Measurements from ENCODE around the gene KPNA3. TPM values are rescaled to one million over a fixed set of nuclear protein-coding genes. Genes with fewer than 3 reads are reported as not detected.

The KPNA3 gene
- polyA plus RNA-seq, 1 donor from 2014 or later = 41.7 TPM

DNA sequence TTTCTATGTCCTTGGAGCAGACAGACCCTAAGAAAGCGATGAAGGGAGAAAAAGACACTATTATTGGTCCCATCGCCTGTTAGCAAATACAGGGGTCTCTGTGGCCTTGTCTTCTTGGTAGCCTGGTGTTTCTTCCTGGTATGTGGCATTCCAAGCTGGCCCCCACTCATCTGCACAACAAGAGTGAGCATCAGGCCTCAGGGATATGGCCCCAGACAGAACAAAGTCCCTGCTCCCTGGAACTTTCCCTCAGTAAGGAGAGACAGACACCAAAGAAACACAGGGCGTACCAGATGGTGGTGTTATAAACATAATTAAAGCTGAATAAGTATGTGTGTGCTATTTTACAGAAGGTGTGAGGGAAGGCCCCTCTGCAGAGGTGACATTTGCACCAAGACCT lies 48.2 kb upstream of the KPNA3 start:
- H2AFZ ChIP-seq (ENCODE audit: low read depth, low read length) = no peak overlapping the region
- no peak overlapping the region for H3K4me3 ChIP-seq (ENCODE audit: low read length)
- no peaks in the 10 kb centered on the region for H3K36me3 ChIP-seq (ENCODE audit: insufficient read depth, low read length)
- H3K27me3 ChIP-seq (ENCODE audit: insufficient read depth, low read depth, low read length) = no peaks in the 10 kb centered on the region
- no peaks in the 10 kb centered on the region for H3F3A ChIP-seq (ENCODE audit: insufficient read depth, low read length, poor library complexity, severe bottlenecking)
- no peaks in the 10 kb centered on the region for H3K9me3 ChIP-seq (ENCODE audit: low read length)
- H3K79me2 ChIP-seq (replicated peaks; ENCODE audit: insufficient read depth, low read length) = no peaks in the 10 kb centered on the region
- H4K20me1 ChIP-seq (ENCODE audit: insufficient read depth) = no peaks in the 10 kb centered on the region
- TF ChIP-seq, protein P1, sequence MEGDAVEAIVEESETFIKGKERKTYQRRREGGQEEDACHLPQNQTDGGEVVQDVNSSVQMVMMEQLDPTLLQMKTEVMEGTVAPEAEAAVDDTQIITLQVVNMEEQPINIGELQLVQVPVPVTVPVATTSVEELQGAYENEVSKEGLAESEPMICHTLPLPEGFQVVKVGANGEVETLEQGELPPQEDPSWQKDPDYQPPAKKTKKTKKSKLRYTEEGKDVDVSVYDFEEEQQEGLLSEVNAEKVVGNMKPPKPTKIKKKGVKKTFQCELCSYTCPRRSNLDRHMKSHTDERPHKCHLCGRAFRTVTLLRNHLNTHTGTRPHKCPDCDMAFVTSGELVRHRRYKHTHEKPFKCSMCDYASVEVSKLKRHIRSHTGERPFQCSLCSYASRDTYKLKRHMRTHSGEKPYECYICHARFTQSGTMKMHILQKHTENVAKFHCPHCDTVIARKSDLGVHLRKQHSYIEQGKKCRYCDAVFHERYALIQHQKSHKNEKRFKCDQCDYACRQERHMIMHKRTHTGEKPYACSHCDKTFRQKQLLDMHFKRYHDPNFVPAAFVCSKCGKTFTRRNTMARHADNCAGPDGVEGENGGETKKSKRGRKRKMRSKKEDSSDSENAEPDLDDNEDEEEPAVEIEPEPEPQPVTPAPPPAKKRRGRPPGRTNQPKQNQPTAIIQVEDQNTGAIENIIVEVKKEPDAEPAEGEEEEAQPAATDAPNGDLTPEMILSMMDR (IDR thresholded peaks at IDR 0.05; ENCODE audit: poor library complexity, severe bottlenecking) = no peak
- TF ChIP-seq EZH2 (IDR thresholded peaks at IDR 0.05; ENCODE audit: borderline replicate concordance, insufficient read depth, low read length, poor library complexity, severe bottlenecking) (no peak), TAF1 (IDR thresholded peaks at IDR 0.05; ENCODE audit: low read depth) (no peak), RAD21 (conservative IDR thresholded peaks at IDR 0.05) (no peak), EP300 (conservative IDR thresholded peaks at IDR 0.05; ENCODE audit: poor library complexity, severe bottlenecking) (no peak)
- TF ChIP-seq, protein P2, sequence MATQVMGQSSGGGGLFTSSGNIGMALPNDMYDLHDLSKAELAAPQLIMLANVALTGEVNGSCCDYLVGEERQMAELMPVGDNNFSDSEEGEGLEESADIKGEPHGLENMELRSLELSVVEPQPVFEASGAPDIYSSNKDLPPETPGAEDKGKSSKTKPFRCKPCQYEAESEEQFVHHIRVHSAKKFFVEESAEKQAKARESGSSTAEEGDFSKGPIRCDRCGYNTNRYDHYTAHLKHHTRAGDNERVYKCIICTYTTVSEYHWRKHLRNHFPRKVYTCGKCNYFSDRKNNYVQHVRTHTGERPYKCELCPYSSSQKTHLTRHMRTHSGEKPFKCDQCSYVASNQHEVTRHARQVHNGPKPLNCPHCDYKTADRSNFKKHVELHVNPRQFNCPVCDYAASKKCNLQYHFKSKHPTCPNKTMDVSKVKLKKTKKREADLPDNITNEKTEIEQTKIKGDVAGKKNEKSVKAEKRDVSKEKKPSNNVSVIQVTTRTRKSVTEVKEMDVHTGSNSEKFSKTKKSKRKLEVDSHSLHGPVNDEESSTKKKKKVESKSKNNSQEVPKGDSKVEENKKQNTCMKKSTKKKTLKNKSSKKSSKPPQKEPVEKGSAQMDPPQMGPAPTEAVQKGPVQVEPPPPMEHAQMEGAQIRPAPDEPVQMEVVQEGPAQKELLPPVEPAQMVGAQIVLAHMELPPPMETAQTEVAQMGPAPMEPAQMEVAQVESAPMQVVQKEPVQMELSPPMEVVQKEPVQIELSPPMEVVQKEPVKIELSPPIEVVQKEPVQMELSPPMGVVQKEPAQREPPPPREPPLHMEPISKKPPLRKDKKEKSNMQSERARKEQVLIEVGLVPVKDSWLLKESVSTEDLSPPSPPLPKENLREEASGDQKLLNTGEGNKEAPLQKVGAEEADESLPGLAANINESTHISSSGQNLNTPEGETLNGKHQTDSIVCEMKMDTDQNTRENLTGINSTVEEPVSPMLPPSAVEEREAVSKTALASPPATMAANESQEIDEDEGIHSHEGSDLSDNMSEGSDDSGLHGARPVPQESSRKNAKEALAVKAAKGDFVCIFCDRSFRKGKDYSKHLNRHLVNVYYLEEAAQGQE (IDR thresholded peaks at IDR 0.05; ENCODE audit: borderline replicate concordance) = no peak
- H3K27ac ChIP-seq (ENCODE audit: low read length) = no peak overlapping the region
- H3K4me2 ChIP-seq (ENCODE audit: low read length) = no peak overlapping the region
- no peaks in the 10 kb centered on the region for H3K9me2 ChIP-seq (ENCODE audit: insufficient read depth, low read length)
- no peak overlapping the region for H3K9ac ChIP-seq (ENCODE audit: low read length)

DNA sequence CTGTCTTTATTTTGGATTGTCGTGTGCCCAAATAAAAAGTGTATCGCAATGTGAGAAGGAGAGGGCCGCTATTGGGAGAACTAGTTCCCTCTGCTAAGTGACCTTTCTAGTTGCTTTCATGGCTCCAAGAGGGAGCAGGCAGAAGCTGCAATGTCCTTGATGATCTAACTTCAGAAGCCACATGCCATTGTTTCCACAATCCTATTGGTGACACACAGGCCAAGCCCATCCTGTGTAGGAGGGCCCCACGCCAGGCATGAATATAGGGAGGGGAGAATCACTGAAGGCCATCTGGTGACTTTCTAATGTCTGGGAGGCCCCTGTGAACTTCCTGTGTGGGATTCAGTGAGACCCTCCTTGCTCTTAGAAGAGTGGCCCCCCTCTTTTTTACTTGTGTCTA lies 47.8 kb upstream of the KPNA3 start:
- H2AFZ ChIP-seq (ENCODE audit: low read depth, low read length) = no peak overlapping the region

More for the DNA sequence above, 47.8 kb upstream of the KPNA3 start:
- Histone ChIP-seq H3K27me3 (ENCODE audit: insufficient read depth, low read depth, low read length) (no peaks in the 10 kb centered on the region), H3F3A (ENCODE audit: insufficient read depth, low read length, poor library complexity, severe bottlenecking) (no peaks in the 10 kb centered on the region), H3K4me3 (ENCODE audit: low read length) (no peak overlapping the region), H3K27ac (ENCODE audit: low read length) (no peak overlapping the region), H3K9ac (ENCODE audit: low read length) (no peak overlapping the region), H3K36me3 (ENCODE audit: insufficient read depth, low read length) (no peaks in the 10 kb centered on the region), H3K79me2 (replicated peaks; ENCODE audit: insufficient read depth, low read length) (no peaks in the 10 kb centered on the region), H3K9me3 (ENCODE audit: low read length) (no peaks in the 10 kb centered on the region), H3K9me2 (ENCODE audit: insufficient read depth, low read length) (no peaks in the 10 kb centered on the region), H4K20me1 (ENCODE audit: insufficient read depth) (no peaks in the 10 kb centered on the region), H3K4me2 (ENCODE audit: low read length) (no peak overlapping the region)
- no peak for TF ChIP-seq TAF1 (IDR thresholded peaks at IDR 0.05; ENCODE audit: low read depth)
- TF ChIP-seq, protein P1 (IDR thresholded peaks at IDR 0.05; ENCODE audit: poor library complexity, severe bottlenecking) = no peak
- TF ChIP-seq EP300 (conservative IDR thresholded peaks at IDR 0.05; ENCODE audit: poor library complexity, severe bottlenecking) = no peak
- TF ChIP-seq RAD21 (conservative IDR thresholded peaks at IDR 0.05) = no peak
- TF ChIP-seq EZH2 (IDR thresholded peaks at IDR 0.05; ENCODE audit: borderline replicate concordance, insufficient read depth, low read length, poor library complexity, severe bottlenecking) = no peak
- TF ChIP-seq POLR2AphosphoS5 (IDR thresholded peaks at IDR 0.05) = no peak
- TF ChIP-seq, protein P2 (IDR thresholded peaks at IDR 0.05; ENCODE audit: borderline replicate concordance) = no peak
- no peak for TF ChIP-seq SMC3 (conservative IDR thresholded peaks at IDR 0.05; ENCODE audit: poor library complexity)
- no peak for TF ChIP-seq MXI1 (conservative IDR thresholded peaks at IDR 0.05; ENCODE audit: poor library complexity, severe bottlenecking)
